C4-2B (cell line): ENCODE measurements around the gene TUBB2B.
A peak's percentile ranks its signal among the peaks of the same experiment; 100 is the strongest.
"Not testable (repeated sequence)": the region's sequence is repeated elsewhere in the genome, so short reads cannot be mapped to it uniquely, and the experiment has no call there.

Experiments
- H3K27ac ChIP-seq: fragments of 450-650 bp; 2 replicates; pipeline ENCODE4 v1.5.1; 2017
- ZFX ChIP-seq: fragments of 450-650 bp; IDR thresholded peaks from 2 replicates; pipeline ENCODE4 v1.6.1; 2017
- TF ChIP-seq, protein P1 (sequence below): fragments of 450-650 bp; conservative IDR thresholded peaks from 2 replicates; pipeline ENCODE4 v1.5.1; 2017; ENCODE audit warnings: mild to moderate bottlenecking

TUBB2B gene

GRCh38 chr6:3190779-3191178 is 36.7 kb downstream of the TUBB2B start:
- H3K27ac ChIP-seq = no peak overlapping the region
- TF ChIP-seq, protein P1, sequence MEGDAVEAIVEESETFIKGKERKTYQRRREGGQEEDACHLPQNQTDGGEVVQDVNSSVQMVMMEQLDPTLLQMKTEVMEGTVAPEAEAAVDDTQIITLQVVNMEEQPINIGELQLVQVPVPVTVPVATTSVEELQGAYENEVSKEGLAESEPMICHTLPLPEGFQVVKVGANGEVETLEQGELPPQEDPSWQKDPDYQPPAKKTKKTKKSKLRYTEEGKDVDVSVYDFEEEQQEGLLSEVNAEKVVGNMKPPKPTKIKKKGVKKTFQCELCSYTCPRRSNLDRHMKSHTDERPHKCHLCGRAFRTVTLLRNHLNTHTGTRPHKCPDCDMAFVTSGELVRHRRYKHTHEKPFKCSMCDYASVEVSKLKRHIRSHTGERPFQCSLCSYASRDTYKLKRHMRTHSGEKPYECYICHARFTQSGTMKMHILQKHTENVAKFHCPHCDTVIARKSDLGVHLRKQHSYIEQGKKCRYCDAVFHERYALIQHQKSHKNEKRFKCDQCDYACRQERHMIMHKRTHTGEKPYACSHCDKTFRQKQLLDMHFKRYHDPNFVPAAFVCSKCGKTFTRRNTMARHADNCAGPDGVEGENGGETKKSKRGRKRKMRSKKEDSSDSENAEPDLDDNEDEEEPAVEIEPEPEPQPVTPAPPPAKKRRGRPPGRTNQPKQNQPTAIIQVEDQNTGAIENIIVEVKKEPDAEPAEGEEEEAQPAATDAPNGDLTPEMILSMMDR = no peak
- TF ChIP-seq ZFX = no peak

DNA sequence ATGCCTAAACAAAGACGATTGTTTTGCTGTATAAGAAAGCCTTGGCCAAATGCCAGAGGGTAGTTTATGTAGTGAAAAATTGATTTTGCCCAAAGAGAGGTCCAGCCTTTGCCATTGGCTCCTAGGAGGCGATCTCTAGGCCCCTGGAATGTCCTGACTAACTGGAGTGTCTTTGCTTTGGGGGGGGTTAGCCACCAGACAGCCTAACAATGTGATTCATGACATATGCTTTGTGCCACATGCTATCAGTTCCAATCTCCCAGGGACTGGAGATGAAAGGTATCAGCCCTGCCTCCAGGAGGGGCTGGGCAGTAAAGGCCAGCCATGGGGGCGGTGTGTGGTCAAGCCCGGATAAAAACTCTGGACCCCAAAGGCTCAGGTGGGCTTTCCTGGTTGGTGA is 37.4 kb downstream of the TUBB2B start:
- H3K27ac ChIP-seq = no peak overlapping the region
- TF ChIP-seq ZFX = no peak
- TF ChIP-seq, protein P1 = no peak

DNA sequence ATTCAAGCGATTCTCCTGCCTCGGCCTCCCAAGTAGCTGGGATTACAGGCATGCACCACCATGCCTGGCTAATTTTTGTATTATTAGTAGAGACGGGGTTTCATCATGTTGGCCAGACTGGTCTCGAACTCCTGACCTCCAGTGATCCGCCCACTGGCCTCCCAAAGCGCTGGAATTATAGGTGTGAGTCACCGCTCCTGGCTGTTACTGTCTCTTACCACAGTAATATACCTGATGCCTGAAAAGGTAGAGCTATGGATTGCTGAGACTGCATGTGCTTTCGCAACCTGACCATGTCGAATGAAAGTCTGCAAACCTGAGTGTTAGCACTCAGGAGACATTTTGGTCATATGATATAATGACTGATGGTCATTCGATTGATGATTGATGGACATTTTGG is 38.3 kb downstream of the TUBB2B start:
- H3K27ac ChIP-seq = not testable (repeated sequence)

- no peak overlapping the region for H3K27ac ChIP-seq
- TF ChIP-seq, protein P1 = no peak
- TF ChIP-seq ZFX = no peak
Measured at GRCh38 chr6:3188262-3188661, 39.2 kb downstream of the TUBB2B start.

GRCh38 chr6:3186974-3187382 is 40.5 kb downstream of the TUBB2B start:
- no peak overlapping the region for H3K27ac ChIP-seq
- TF ChIP-seq ZFX = no peak
- TF ChIP-seq, protein P1 = no peak

- H3K27ac ChIP-seq = no peak overlapping the region
- TF ChIP-seq, protein P1 = no peak
- no peak for TF ChIP-seq ZFX
Measured at GRCh38 chr6:3183066-3183465, 44.4 kb downstream of the TUBB2B start.

- H3K27ac ChIP-seq = no peak overlapping the region
- TF ChIP-seq, protein P1 = no peak
- TF ChIP-seq ZFX = no peak
Measured at GRCh38 chr6:3181105-3181504, 46.3 kb downstream of the TUBB2B start.

- not testable (repeated sequence) for H3K27ac ChIP-seq
Measured at GRCh38 chr6:3179945-3180344, 47.5 kb downstream of the TUBB2B start.

DNA sequence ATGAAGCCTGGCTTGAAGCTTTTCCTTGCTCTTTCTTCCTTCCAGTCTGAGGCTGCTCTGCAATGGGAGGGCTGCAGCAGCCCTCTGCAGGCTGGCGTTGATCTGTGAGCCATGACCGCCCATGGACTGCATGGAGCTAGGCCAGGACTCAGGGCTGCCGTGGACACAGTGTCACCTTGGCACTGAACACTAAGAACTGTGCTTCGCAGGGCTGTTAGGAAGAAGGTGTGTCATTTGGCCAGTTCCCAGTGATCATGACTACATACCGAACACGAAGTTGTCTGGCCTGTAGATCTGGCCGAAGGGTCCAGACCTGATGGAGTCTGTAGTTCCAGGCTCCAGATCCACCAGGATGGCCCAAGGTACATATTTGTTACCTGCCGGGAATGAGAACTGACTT is 48.8 kb downstream of the TUBB2B start:
- H3K27ac ChIP-seq = peak overlapping the region; percentile 12; the same call in 1 of the 2 replicates
